Fibroblast of the aortic adventitia (primary cell): ENCODE measurements around the gene SCLT1. TPM values are rescaled to one million over a fixed set of nuclear protein-coding genes. Genes with fewer than 3 reads are reported as not detected.

Experiments
- DNase-seq: peaks from one replicate; pipeline ENCODE4 v3.0.0-alpha.2; 2010; ENCODE audit warnings: low read depth
- H3K4me3 ChIP-seq: 2 replicates; pipeline ENCODE4 v1.5.1; 2011; ENCODE audit warnings: low read depth, mild to moderate bottlenecking, control low read depth, low read length, moderate library complexity
- CTCF ChIP-seq: IDR thresholded peaks from 2 replicates; pipeline ENCODE4 v1.5.1; 2011; ENCODE audit warnings: mild to moderate bottlenecking, low read length, control low read depth, inconsistent platforms; ENCODE audit not compliant: insufficient read depth
- total RNA-seq: library from RNA; depleted of rRNA; stranded (reverse); fragments of >200 nt; gene quantifications from 2 replicates; pipeline ENCODE4 v1.2.3, GENCODE V29; 2012; ENCODE audit warnings: low replicate concordance

The SCLT1 gene
- total RNA-seq, 1 donor = 16.0 TPM

GRCh38 chr4:128866269-128866668 is 227.1 kb downstream of the SCLT1 start:
- H3K4me3 ChIP-seq = no peak overlapping the region
- no peak for TF ChIP-seq CTCF
- DNase-seq = no peak

- no peak overlapping the region for H3K4me3 ChIP-seq
- TF ChIP-seq CTCF = no peak
Measured at GRCh38 chr4:128865132-128865531, 228.2 kb downstream of the SCLT1 start.

GRCh38 chr4:128863312-128864075 is 229.8 kb downstream of the SCLT1 start:
- peak; percentile 84 for TF ChIP-seq CTCF
- peak; percentile 88 for DNase-seq
- no peak overlapping the region for H3K4me3 ChIP-seq

More at GRCh38 chr4:128865132-128865531, 228.2 kb downstream of the SCLT1 start:
- no peak for DNase-seq

GRCh38 chr4:128862608-128863311 is 230.6 kb downstream of the SCLT1 start:
- H3K4me3 ChIP-seq = no peak overlapping the region
- no peak for DNase-seq
- no peak for TF ChIP-seq CTCF

- TF ChIP-seq CTCF = no peak
- no peak for DNase-seq
- no peak overlapping the region for H3K4me3 ChIP-seq
Measured at GRCh38 chr4:128861856-128862518, 231.4 kb downstream of the SCLT1 start.

GRCh38 chr4:128859887-128860677 is 233.3 kb downstream of the SCLT1 start:
- no peak for TF ChIP-seq CTCF
- peak; percentile 94 for DNase-seq

More at GRCh38 chr4:128859887-128860677, 233.3 kb downstream of the SCLT1 start:
- H3K4me3 ChIP-seq = no peak overlapping the region
